K562 (cell line): ENCODE results near the gene PHF5A. TPM values are rescaled to one million over a fixed set of nuclear protein-coding genes. Genes with fewer than 3 reads are reported as not detected.

Experiments used
- ARNT ChIP-seq, 2 experiments: fragments of 450-650 bp; IDR thresholded peaks; 2 replicates each; pipeline ENCODE4 v1.6.1; 2016; ENCODE audit warnings: mild to moderate bottlenecking in 1 of 2
- CC2D1A ChIP-seq: fragments of 450-650 bp; IDR thresholded peaks from 2 replicates; pipeline ENCODE4 v1.6.1; 2017; ENCODE audit warnings: mild to moderate bottlenecking
- CHD4 ChIP-seq: fragments of 200-600 bp; sonication (generic); IDR thresholded peaks from 3 replicates; pipeline ENCODE4 v1.6.1; 2012; ENCODE audit warnings: low read depth, mild to moderate bottlenecking, mixed read lengths, low read length, inconsistent platforms; ENCODE audit not compliant: insufficient read depth, insufficient replicate concordance, poor library complexity, severe bottlenecking
- EGR1 ChIP-seq: fragments of 450-650 bp; conservative IDR thresholded peaks from 2 replicates; pipeline ENCODE4 v1.6.1; 2017; ENCODE audit warnings: mild to moderate bottlenecking
- FOXJ3 ChIP-seq: sonication (generic); formaldehyde crosslinking; IDR thresholded peaks from 2 replicates; pipeline ENCODE4 v1.4.0; 2020; ENCODE audit warnings: mild to moderate bottlenecking, missing genetic modification reagents
- IRF2 ChIP-seq: sonication (generic); formaldehyde crosslinking; IDR thresholded peaks from 2 replicates; pipeline ENCODE4 v1.8.1; 2022; ENCODE audit warnings: mild to moderate bottlenecking, missing genetic modification reagents
- MCM2 ChIP-seq: fragments of 450-650 bp; IDR thresholded peaks from 2 replicates; pipeline ENCODE4 v1.6.1; 2017; ENCODE audit warnings: low read depth, mild to moderate bottlenecking
- MEF2A ChIP-seq: IDR thresholded peaks from 2 replicates; pipeline ENCODE4 v1.6.1; 2011; ENCODE audit warnings: low read depth, mild to moderate bottlenecking, low read length, moderate library complexity; ENCODE audit not compliant: control insufficient read depth
- MEIS2 ChIP-seq: fragments of 450-650 bp; IDR thresholded peaks from 2 replicates; pipeline ENCODE4 v1.6.1; 2014; ENCODE audit warnings: mild to moderate bottlenecking; ENCODE audit not compliant: partially characterized antibody
- MYNN ChIP-seq, 2 experiments: sonication (generic); formaldehyde crosslinking in 1 of 2; IDR thresholded peaks; 2 replicates each; pipeline versions ENCODE4 v1.5.0 to v1.6.1; 2016 to 2020; ENCODE audit warnings: antibody characterized with exemption in 1 of 2, missing genetic modification reagents in 1 of 2
- NFRKB ChIP-seq: fragments of 450-650 bp; IDR thresholded peaks from 2 replicates; pipeline ENCODE4 v1.6.1; 2016; ENCODE audit warnings: low read depth
- POLR2AphosphoS2 ChIP-seq: IDR thresholded peaks from 2 replicates; pipeline ENCODE4 v1.6.1; 2012; ENCODE audit warnings: low read length, improper control_type of control experiment
- PYGO2 ChIP-seq: fragments of 450-650 bp; IDR thresholded peaks from 2 replicates; pipeline ENCODE4 v1.6.1; 2016; ENCODE audit warnings: mild to moderate bottlenecking, missing genetic modification characterization, moderate library complexity, missing compliant biosample characterization
- RNF219 ChIP-seq: fragments of 250-450 bp; sonication (Bioruptor Pico); IDR thresholded peaks from 2 replicates; pipeline ENCODE4 v1.5.0; 2022; ENCODE audit warnings: mild to moderate bottlenecking
- SMAD1 ChIP-seq: fragments of 150-350 bp; IDR thresholded peaks from 2 replicates; pipeline ENCODE4 v1.6.1; 2014; ENCODE audit warnings: low read length, low read depth; ENCODE audit not compliant: partially characterized antibody
- TFE3 ChIP-seq: fragments of 450-650 bp; formaldehyde crosslinking; IDR thresholded peaks from 2 replicates; pipeline ENCODE4 v1.4.0; 2020; ENCODE audit warnings: mild to moderate bottlenecking, mixed read lengths
- THRA ChIP-seq: fragments of 450-650 bp; IDR thresholded peaks from 2 replicates; pipeline ENCODE4 v1.6.1; 2017; ENCODE audit warnings: mild to moderate bottlenecking, moderate library complexity
- TRIM24 ChIP-seq, 2 experiments: fragments of 450-650 bp; IDR thresholded peaks; 2 replicates each; pipeline ENCODE4 v1.6.1; 2016
- ZBTB17 ChIP-seq: fragments of 450-650 bp; formaldehyde crosslinking; IDR thresholded peaks from 2 replicates; pipeline ENCODE4 v1.4.0; 2020; ENCODE audit warnings: mild to moderate bottlenecking
- polyA plus RNA-seq, 8 experiments: library from polyadenylated mRNA; depleted of rRNA in 4 of 8; stranded (reverse) in 5 of 8; unstranded in 3 of 8; fragments of >200 nt; fragmentation: Nextera tagmentation in 2 of 8; fragmentation: Illumina TruSeq in 1 of 8; extraction: Ambion mirVana in 2 of 8; extraction: Trizol in 1 of 8; gene quantifications; 2 replicates each; pipeline versions ENCODE4 v1.2.1 to v1.2.3, GENCODE V29; 2011 to 2014; ENCODE audit warnings: inconsistent platforms in 1 of 8, missing spikeins in 1 of 8
- total RNA-seq, 7 experiments: library from RNA; depleted of rRNA in 6 of 7; stranded (reverse); fragments of >200 nt in 6 of 7; fragmentation: Illumina TruSeq in 2 of 7; extraction: Trizol in 2 of 7; gene quantifications; 2 replicates each; pipeline versions ENCODE4 v1.2.1 to v1.2.3, GENCODE V29; 2011 to 2021; ENCODE audit warnings: low replicate concordance in 1 of 7
- TF ChIP-seq, protein P1 (sequence below): fragments of 450-650 bp; IDR thresholded peaks from 2 replicates; pipeline ENCODE4 v1.6.1; 2018; ENCODE audit warnings: mild to moderate bottlenecking, low read depth; ENCODE audit not compliant: partially characterized antibody

Gene PHF5A
- total and polyA plus RNA-seq, 9 of the 15 experiments (the other 6 are each of a cell fraction or from before 2014, with no cell fraction given) = 14.2 to 144 (median 101) TPM

- no peak for TF ChIP-seq TFE3 (CRISPR knock-in tag)
- TF ChIP-seq CHD4 = no peak
- TF ChIP-seq MYNN (IDR thresholded peaks at IDR 0.05) = peak; percentile 23; the same call in 1 of the 2 replicates
- TF ChIP-seq MYNN (CRISPR knock-in tag; IDR thresholded peaks at IDR 0.05) = no peak
- TF ChIP-seq IRF2 (CRISPR knock-in tag) = no peak
- TF ChIP-seq MEIS2 = no peak
- no peak for TF ChIP-seq CC2D1A
- TF ChIP-seq ZBTB17 (CRISPR knock-in tag) = no peak
- no peak for TF ChIP-seq PYGO2 (tag)
- no peak for TF ChIP-seq POLR2AphosphoS2
- no peak for TF ChIP-seq ARNT (IDR thresholded peaks at IDR 0.05)
- TF ChIP-seq SMAD1 = no peak
- TF ChIP-seq, protein P1, sequence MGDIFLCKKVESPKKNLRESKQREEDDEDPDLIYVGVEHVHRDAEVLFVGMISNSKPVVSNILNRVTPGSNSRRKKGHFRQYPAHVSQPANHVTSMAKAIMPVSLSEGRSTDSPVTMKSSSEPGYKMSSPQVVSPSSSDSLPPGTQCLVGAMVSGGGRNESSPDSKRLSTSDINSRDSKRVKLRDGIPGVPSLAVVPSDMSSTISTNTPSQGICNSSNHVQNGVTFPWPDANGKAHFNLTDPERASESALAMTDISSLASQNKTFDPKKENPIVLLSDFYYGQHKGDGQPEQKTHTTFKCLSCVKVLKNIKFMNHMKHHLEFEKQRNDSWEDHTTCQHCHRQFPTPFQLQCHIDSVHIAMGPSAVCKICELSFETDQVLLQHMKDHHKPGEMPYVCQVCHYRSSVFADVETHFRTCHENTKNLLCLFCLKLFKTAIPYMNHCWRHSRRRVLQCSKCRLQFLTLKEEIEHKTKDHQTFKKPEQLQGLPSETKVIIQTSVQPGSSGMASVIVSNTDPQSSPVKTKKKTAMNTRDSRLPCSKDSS = no peak
- TF ChIP-seq MCM2 = no peak
- TF ChIP-seq TRIM24 (IDR thresholded peaks at IDR 0.05) = no peak
- TF ChIP-seq RNF219 (CRISPR knock-in tag) = no peak
- no peak for TF ChIP-seq THRA
- peak; percentile 85 for TF ChIP-seq MEF2A
- TF ChIP-seq NFRKB = 0 out of 2 replicates have a peak, but pooled peaks have one; percentile 7
- TF ChIP-seq EGR1 = peak; percentile 68
- no peak for TF ChIP-seq FOXJ3 (CRISPR knock-in tag)
Observed at GRCh38 chr22:41448189-41448808, 20.2 kb downstream of the PHF5A start (continued).
